GM08714 (cell line): ENCODE measurements around the gene ZFAND4.

Source experiments
- H3K4me3 ChIP-seq: fragments of 200-500 bp; sonication (Bioruptor generic); 2 replicates; pipeline ENCODE4 v1.5.1; 2014; ENCODE audit warnings: mild to moderate bottlenecking, low read length, inconsistent platforms
- ZNF274 ChIP-seq: IDR thresholded peaks from 2 replicates; pipeline ENCODE4 v1.6.1; 2012; ENCODE audit warnings: mild to moderate bottlenecking, low read depth, low read length

ZFAND4 gene

GRCh38 chr10:45653454-45653853 lies 19.1 kb downstream of the ZFAND4 start:
- no peak overlapping the region for H3K4me3 ChIP-seq
- TF ChIP-seq ZNF274, result no peak

- TF ChIP-seq ZNF274, result no peak
- H3K4me3 ChIP-seq, result no peak overlapping the region
Measured at GRCh38 chr10:45652511-45652910, 20.1 kb downstream of the ZFAND4 start.

GRCh38 chr10:45649296-45649695 lies 23.3 kb downstream of the ZFAND4 start:
- no peak for TF ChIP-seq ZNF274
- no peak overlapping the region for H3K4me3 ChIP-seq

GRCh38 chr10:45647118-45647517 lies 25.5 kb downstream of the ZFAND4 start:
- H3K4me3 ChIP-seq, result no peak overlapping the region
- no peak for TF ChIP-seq ZNF274

- no peak overlapping the region for H3K4me3 ChIP-seq
- no peak for TF ChIP-seq ZNF274
Measured at GRCh38 chr10:45646384-45647050, 26.1 kb downstream of the ZFAND4 start.

GRCh38 chr10:45644527-45644926 lies 28.0 kb downstream of the ZFAND4 start:
- no peak overlapping the region for H3K4me3 ChIP-seq
- TF ChIP-seq ZNF274, result no peak

- no peak overlapping the region for H3K4me3 ChIP-seq
- no peak for TF ChIP-seq ZNF274
Measured at GRCh38 chr10:45640941-45641340, 31.6 kb downstream of the ZFAND4 start.

GRCh38 chr10:45640049-45640448 lies 32.5 kb downstream of the ZFAND4 start:
- no peak for TF ChIP-seq ZNF274
- H3K4me3 ChIP-seq, result no peak overlapping the region

GRCh38 chr10:45627412-45628048 lies 45.0 kb downstream of the ZFAND4 start:
- TF ChIP-seq ZNF274, result no peak
- H3K4me3 ChIP-seq, result no peak overlapping the region

- no peak for TF ChIP-seq ZNF274
Measured at GRCh38 chr10:45625879-45626278, 46.7 kb downstream of the ZFAND4 start.

GRCh38 chr10:45624724-45625123 lies 47.8 kb downstream of the ZFAND4 start:
- no peak overlapping the region for H3K4me3 ChIP-seq
- no peak for TF ChIP-seq ZNF274

More at GRCh38 chr10:45625879-45626278, 46.7 kb downstream of the ZFAND4 start:
- no peak overlapping the region for H3K4me3 ChIP-seq

GRCh38 chr10:45614869-45615268 lies 57.7 kb downstream of the ZFAND4 start:
- TF ChIP-seq ZNF274, result no peak
- no peak overlapping the region for H3K4me3 ChIP-seq

GRCh38 chr10:45612741-45613140 lies 59.8 kb downstream of the ZFAND4 start:
- no peak overlapping the region for H3K4me3 ChIP-seq
- no peak for TF ChIP-seq ZNF274

GRCh38 chr10:45608052-45608451 lies 64.5 kb downstream of the ZFAND4 start:
- no peak for TF ChIP-seq ZNF274

GRCh38 chr10:45607276-45607675 lies 65.3 kb downstream of the ZFAND4 start:
- no peak overlapping the region for H3K4me3 ChIP-seq
- TF ChIP-seq ZNF274, result no peak

More at GRCh38 chr10:45608052-45608451, 64.5 kb downstream of the ZFAND4 start:
- H3K4me3 ChIP-seq, result no peak overlapping the region
